Stimulated activated CD8-positive, alpha-beta memory T cell treated with anti-CD3 and anti-CD28 coated beads, Interleukin-15, amount 100 ng/mL, for 48 hours (primary cell): ENCODE measurements around the gene YAP1.

Experiments
- DNase-seq, 2 donors: peaks; one replicate each; pipeline ENCODE4 v3.0.0-alpha.2; 2020; ENCODE audit warnings: low read depth in 2 of 2

YAP1 gene

GRCh38 chr11:102279641-102280170 is 169.5 kb downstream of the YAP1 start:
- no peak for DNase-seq

DNA sequence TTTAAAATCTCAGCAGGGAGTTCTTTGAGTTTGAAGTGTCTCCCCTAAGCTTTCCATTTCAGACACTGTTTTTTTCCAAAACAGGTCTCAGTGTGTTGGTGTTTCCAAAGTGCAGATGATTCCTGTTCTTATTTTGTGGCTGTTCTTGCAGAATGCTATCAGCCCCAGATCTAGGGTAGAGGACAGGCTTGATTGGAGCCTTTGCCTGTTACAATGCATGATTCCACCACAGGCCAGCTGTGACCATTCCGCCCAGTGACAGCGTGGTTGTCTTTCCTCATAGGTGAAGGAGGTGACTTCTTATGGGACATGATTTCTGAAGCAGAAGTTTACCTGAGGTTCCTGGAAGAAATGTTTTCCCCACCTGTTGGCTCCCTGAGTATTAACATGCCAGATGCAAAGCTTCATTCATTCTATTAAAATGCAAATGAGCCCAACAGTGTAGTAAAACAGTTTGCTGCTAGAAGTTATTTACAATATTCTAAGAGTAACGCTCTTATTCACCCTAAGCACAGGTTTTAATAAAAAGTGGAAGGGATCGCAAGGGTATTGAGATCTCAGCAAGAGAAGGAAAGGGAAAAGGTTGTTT is 170.1 kb downstream of the YAP1 start:
- DNase-seq, result no peak
